ENCODE measurements around the gene ASGR1. TPM values are rescaled to one million over a fixed set of nuclear protein-coding genes. Genes with fewer than 3 reads are reported as not detected.
A peak's percentile ranks its signal among the peaks of the same experiment; 100 is the strongest.

ASGR1 gene
- total and polyA plus RNA-seq, 2 of the 4 experiments (the other 2 are of a cell fraction): 1.3 to 3.8 TPM

GRCh38 chr17:7218166-7218565, 39.0 kb upstream of the ASGR1 start:
- intact Hi-C loops (cut with micrococcal nuclease): no loop called here
- peak overlapping the region; percentile 91 for H4K5ac ChIP-seq (ENCODE audit: low read depth, low read length)
- peak overlapping the region; percentile 69; the same call in 2 of the 3 replicates for H2BK15ac ChIP-seq (ENCODE audit: low read depth, low read length)
- BruUV-seq (replicated peaks): no TSS peak
- H3K27me3 ChIP-seq (ENCODE audit: control insufficient read depth, insufficient read depth, low read length): no peaks in the 10 kb centered on the region
- H4K8ac ChIP-seq (ENCODE audit: low read depth in 2 of 2, low read length in 2 of 2): peak overlapping the region; percentile 71 to 99
- H3K23ac ChIP-seq (ENCODE audit: low read depth, low read length): peak overlapping the region; percentile 73; the same call in 1 of the 2 replicates
- TF ChIP-seq CTCF (conservative IDR thresholded peaks at IDR 0.05; ENCODE audit: low read depth, low read length) (no peak), POLR2A (IDR thresholded peaks at IDR 0.05; ENCODE audit: low read depth, low read length) (no peak), MXI1 (IDR thresholded peaks at IDR 0.05; ENCODE audit: borderline replicate concordance, low read depth, low read length) (no peak), RAD21 (IDR thresholded peaks at IDR 0.05; ENCODE audit: low read length) (no peak), BHLHE40 (IDR thresholded peaks at IDR 0.05; ENCODE audit: low read depth, low read length) (no peak)
- CTCF ChIA-PET: no interaction called here
- POLR2A ChIA-PET (ENCODE audit: unreplicated experiment): interaction anchor here (0.6 kb wide), 1 partner anchor 386 kb away, joined by 9 read pairs; no protein-coding TSS in a partner anchor
- H3K14ac ChIP-seq (replicated peaks; ENCODE audit: low read depth, low read length): peak overlapping the region; percentile 92
- H4K20me1 ChIP-seq (ENCODE audit: insufficient read depth, low read length): peaks cover 64% of the 10 kb centered on the region
- H4K91ac ChIP-seq (ENCODE audit: insufficient read depth, low read depth, low read length): peak overlapping the region; percentile 91
- H3K4me2 ChIP-seq (ENCODE audit: low read depth, low read length): peak overlapping the region; percentile 96
- ATAC-seq (ENCODE audit: low read depth) (no peak), DNase-seq (no peak)
- H3K4me1 ChIP-seq (ENCODE audit: control insufficient read depth, insufficient read depth, low read length): peaks cover 28% of the 10 kb centered on the region
- peak overlapping the region; percentile 89 for H2AK9ac ChIP-seq (replicated peaks; ENCODE audit: low read depth, low read length, poor library complexity)
- peak overlapping the region; percentile 94 for H2AFZ ChIP-seq (replicated peaks; ENCODE audit: low read length, poor library complexity)
- peaks cover 12 to 88% of the 10 kb centered on the region in 2 experiments for H3K79me1 ChIP-seq (ENCODE audit: low read depth in 1 of 2, low read length in 2 of 2)
- H2AK5ac ChIP-seq (ENCODE audit: low read depth, low read length): peak overlapping the region; percentile 21
- H3K9me1 ChIP-seq (ENCODE audit: insufficient read depth, low read length): peaks cover 28% of the 10 kb centered on the region
- in situ Hi-C loops (cut with MboI; ENCODE audit: low sequenced_read_pairs): no loop called here
- dilution Hi-C loops (cut with HindIII; ENCODE audit: low sequenced_read_pairs, unreplicated experiment): no loop called here
- H3K4me3 ChIP-seq (ENCODE audit: insufficient read depth, low read depth, low read length): no peak overlapping the region
- H3K9ac ChIP-seq (ENCODE audit: low read depth, low read length): peak overlapping the region; percentile 86
- H2BK120ac ChIP-seq (ENCODE audit: low read depth, low read length): peak overlapping the region; percentile 79; the same call in 1 of the 2 replicates
- 75% methylated on average over 2 of the region's 6 CpGs; no CpG with 5 or more reads in 1 of the 2 experiments for WGBS, 2 experiments (ENCODE audit: extremely low coverage in 2 of 2, insufficient read length in 1 of 2)
- peak overlapping the region; percentile 36; the same call in 1 of the 2 replicates for H3K56ac ChIP-seq (ENCODE audit: extremely low read depth, insufficient read depth, low read length)
- H2BK5ac ChIP-seq (ENCODE audit: low read depth, low read length, poor library complexity, severe bottlenecking): peak overlapping the region; percentile 87
- H3K27ac ChIP-seq (ENCODE audit: insufficient read depth, low read length): peak overlapping the region; percentile 88
- H3K4ac ChIP-seq (ENCODE audit: low read depth, low read length): peak overlapping the region; percentile 93
- no peak overlapping the region for H2BK20ac ChIP-seq (ENCODE audit: low read depth, low read length)
- peaks cover 22% of the 10 kb centered on the region for H3K36me3 ChIP-seq (ENCODE audit: control insufficient read depth, insufficient read depth, low read length)
- no peaks in the 10 kb centered on the region for H3K9me3 ChIP-seq (ENCODE audit: control insufficient read depth, insufficient read depth, low read length)
- H3K18ac ChIP-seq (ENCODE audit: low read depth, low read length): peak overlapping the region; percentile 76; the same call in 1 of the 2 replicates
